CD14-positive monocyte (primary cell): ENCODE data around the gene PIP4K2A. TPM values are rescaled to one million over a fixed set of nuclear protein-coding genes. Genes with fewer than 3 reads are reported as not detected.

Experiments used
- DNase-seq, 3 donors: peaks; one replicate each; pipeline ENCODE4 v3.0.0-alpha.2; 2011 to 2022
- H2AFZ ChIP-seq: 2 replicates; pipeline ENCODE4 v1.6.0; 2012; ENCODE audit warnings: mild to moderate bottlenecking, low read depth, low read length, inconsistent platforms; ENCODE audit not compliant: insufficient read depth, poor library complexity, severe bottlenecking
- H3K27ac ChIP-seq, 2 donors: 1 replicate in 1 of 2; 2 replicates in 1 of 2; pipeline ENCODE4 v1.5.1; 2012 to 2013; ENCODE audit warnings: low read length in 2 of 2, control low read depth in 1 of 2, inconsistent platforms in 1 of 2, low read depth in 1 of 2, mild to moderate bottlenecking in 1 of 2
- H3K27me3 ChIP-seq, 2 donors: one replicate each; pipeline versions ENCODE4 v1.6.0 to v1.6.1; 2011 to 2013; ENCODE audit warnings: low read length in 2 of 2; ENCODE audit not compliant: control insufficient read depth in 2 of 2, insufficient read depth in 2 of 2
- H3K36me3 ChIP-seq, 2 donors: replicated peaks in 1 of 2; 1 replicate in 1 of 2; 2 replicates in 1 of 2; pipeline versions ENCODE4 v1.5.1 to v1.6.1; 2012 to 2013; ENCODE audit warnings: low read length in 2 of 2, control low read depth in 1 of 2, inconsistent platforms in 1 of 2, mild to moderate bottlenecking in 1 of 2; ENCODE audit not compliant: insufficient read depth in 2 of 2, control insufficient read depth in 1 of 2
- H3K4me1 ChIP-seq, 2 donors: 1 replicate in 1 of 2; 2 replicates in 1 of 2; pipeline versions ENCODE4 v1.5.1 to v1.6.1; 2012 to 2013; ENCODE audit warnings: low read length in 2 of 2, control low read depth in 1 of 2, inconsistent platforms in 1 of 2, mild to moderate bottlenecking in 1 of 2, moderate library complexity in 1 of 2; ENCODE audit not compliant: insufficient read depth in 2 of 2, control insufficient read depth in 1 of 2
- H3K4me2 ChIP-seq: replicated peaks from 2 replicates; pipeline ENCODE3; 2012; ENCODE audit warnings: low read length, moderate library complexity, mild to moderate bottlenecking; ENCODE audit not compliant: poor library complexity, severe bottlenecking; ENCODE audit errors: extremely low read depth
- H3K4me3 ChIP-seq, 3 experiments: fragments of 200-600 bp in 1 of 3; sonication (generic) in 1 of 3; replicated peaks in 1 of 3; 1 replicate in 2 of 3; 2 replicates in 1 of 3; pipeline ENCODE4 v1.5.1; 2011 to 2013; ENCODE audit warnings: low read length in 3 of 3, mild to moderate bottlenecking in 3 of 3, control low read depth in 2 of 3, low read depth in 2 of 3, inconsistent platforms in 1 of 3, moderate library complexity in 1 of 3
- H3K79me2 ChIP-seq: 2 replicates; pipeline ENCODE4 v1.6.0; 2012; ENCODE audit warnings: mild to moderate bottlenecking, control low read depth, inconsistent platforms, low read length, moderate library complexity; ENCODE audit not compliant: insufficient read depth
- H3K9ac ChIP-seq: 2 replicates; pipeline ENCODE4 v1.6.0; 2017; ENCODE audit warnings: low read length, mild to moderate bottlenecking; ENCODE audit not compliant: insufficient read depth, poor library complexity, severe bottlenecking
- H3K9me3 ChIP-seq, 2 donors: replicated peaks in 1 of 2; 1 replicate in 1 of 2; 2 replicates in 1 of 2; pipeline versions ENCODE4 v1.5.1 to v1.6.1; 2012 to 2013; ENCODE audit warnings: low read length in 2 of 2, control low read depth in 1 of 2; ENCODE audit not compliant: control insufficient read depth in 1 of 2, insufficient read depth in 1 of 2
- H4K20me1 ChIP-seq: 2 replicates; pipeline ENCODE4 v1.6.0; 2012; ENCODE audit warnings: mild to moderate bottlenecking, low read length, control low read depth, moderate library complexity; ENCODE audit not compliant: insufficient read depth
- H3K27ac Mint-ChIP-seq, 7 donors: one replicate each; pipeline ENCODE4 v1.8.0; 2020; ENCODE audit warnings: mild to moderate bottlenecking in 7 of 7, mixed read lengths in 7 of 7, moderate library complexity in 6 of 7, inconsistent platforms in 2 of 7
- H3K27me3 Mint-ChIP-seq, 3 donors: one replicate each; pipeline ENCODE4 v1.8.0; 2021 to 2022; ENCODE audit warnings: low read depth in 3 of 3, mild to moderate bottlenecking in 3 of 3, mixed read lengths in 3 of 3, moderate library complexity in 3 of 3, inconsistent platforms in 1 of 3
- H3K36me3 Mint-ChIP-seq, 2 donors: one replicate each; pipeline ENCODE4 v1.8.0; 2020; ENCODE audit warnings: mixed read lengths in 2 of 2, inconsistent platforms in 1 of 2, mild to moderate bottlenecking in 1 of 2
- H3K4me1 Mint-ChIP-seq: one replicate; pipeline ENCODE4 v1.8.0; 2020; ENCODE audit warnings: mild to moderate bottlenecking, mixed read lengths
- H3K4me3 Mint-ChIP-seq, 2 donors: one replicate each; pipeline ENCODE4 v1.8.0; 2020; ENCODE audit warnings: mild to moderate bottlenecking in 2 of 2, mixed read lengths in 2 of 2, moderate library complexity in 1 of 2
- H3K9me3 Mint-ChIP-seq, 7 donors: one replicate each; pipeline ENCODE4 v1.8.0; 2020 to 2022; ENCODE audit warnings: mixed read lengths in 7 of 7, mild to moderate bottlenecking in 6 of 7, moderate library complexity in 6 of 7, inconsistent platforms in 2 of 7
- WGBS: methylation state at CpG from one replicate; pipeline ENCODE4 v1.1.5; 2013; ENCODE audit warnings: missing lambda C conversion rate; ENCODE audit not compliant: insufficient coverage; 5-methylcytosine and 5-hydroxymethylcytosine counted together
- intact Hi-C, 2 donors: fragments of 100-400 bp; cut with micrococcal nuclease; formaldehyde crosslinking; loops; one replicate each; pipeline versions ENCODE4 v1.15.0 to v1.15.1; 2023
- polyA plus RNA-seq, 3 donors: library from polyadenylated mRNA; depleted of rRNA in 1 of 3; unstranded in 2 of 3; stranded (reverse) in 1 of 3; fragments of 300-500 nt in 2 of 3; fragments of >200 nt in 1 of 3; fragmentation: Illumina TruSeq in 2 of 3; gene quantifications; 1 replicate in 2 of 3; 2 replicates in 1 of 3; pipeline ENCODE4 v1.2.3, GENCODE V29; 2012 to 2021
- TF ChIP-seq, protein P1 (sequence below): fragments of 200-600 bp; IDR thresholded peaks from one replicate; pipeline ENCODE4 v1.8.0; 2022; ENCODE audit warnings: antibody characterized with exemption, mild to moderate bottlenecking

The PIP4K2A gene
- polyA plus RNA-seq, 3 donors, result 9.7 to 33.7 (median 16.6) TPM

DNA sequence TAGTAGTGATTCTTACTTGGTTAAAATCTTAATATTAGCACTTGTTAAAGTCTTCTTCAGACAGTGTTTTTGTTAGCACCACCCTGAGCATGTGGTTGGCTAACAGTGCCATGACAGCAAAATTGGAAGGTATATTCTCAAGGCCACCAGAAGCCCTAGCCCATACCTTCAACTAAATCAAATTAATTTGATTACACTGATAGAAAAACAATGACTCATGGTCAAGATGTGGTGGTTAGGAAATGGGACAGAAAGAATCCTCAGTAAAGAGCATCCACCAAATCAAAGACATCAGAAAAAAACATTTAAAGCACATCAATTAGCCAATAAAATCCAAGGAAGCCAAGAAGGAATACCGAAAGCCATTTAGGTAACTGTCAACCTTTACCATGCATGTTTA, 75.5 kb downstream of the PIP4K2A start:
- Histone ChIP-seq H3K27ac (no peak overlapping the region), H3K27me3 (no peaks in the 10 kb centered on the region), H3K4me1 (peaks cover 5 to 8% of the 10 kb centered on the region in 2 donors), H2AFZ (no peak overlapping the region), H3K4me2 (no peak overlapping the region), H3K79me2 (peaks cover 97% of the 10 kb centered on the region), H3K9me3 (no peaks in the 10 kb centered on the region), H3K36me3 (peaks cover 0 to 18% of the 10 kb centered on the region in 2 donors), H3K4me3 (no peak overlapping the region), H3K9ac (no peak overlapping the region), H4K20me1 (peaks cover 99% of the 10 kb centered on the region)
- Mint-ChIP-seq H3K4me1 (peaks cover 23% of the 10 kb centered on the region), H3K9me3 (peaks cover 0 to 2% (median 0%) of the 10 kb centered on the region in 7 donors), H3K27me3 (peaks cover 0 to 3% (median 0%) of the 10 kb centered on the region in 3 donors), H3K27ac (peak overlapping the region in 1 of 7 donors; percentile 49), H3K4me3 (no peak overlapping the region), H3K36me3 (peaks cover 12 to 15% of the 10 kb centered on the region in 2 donors)
- no peak for DNase-seq
- TF ChIP-seq, protein P1, sequence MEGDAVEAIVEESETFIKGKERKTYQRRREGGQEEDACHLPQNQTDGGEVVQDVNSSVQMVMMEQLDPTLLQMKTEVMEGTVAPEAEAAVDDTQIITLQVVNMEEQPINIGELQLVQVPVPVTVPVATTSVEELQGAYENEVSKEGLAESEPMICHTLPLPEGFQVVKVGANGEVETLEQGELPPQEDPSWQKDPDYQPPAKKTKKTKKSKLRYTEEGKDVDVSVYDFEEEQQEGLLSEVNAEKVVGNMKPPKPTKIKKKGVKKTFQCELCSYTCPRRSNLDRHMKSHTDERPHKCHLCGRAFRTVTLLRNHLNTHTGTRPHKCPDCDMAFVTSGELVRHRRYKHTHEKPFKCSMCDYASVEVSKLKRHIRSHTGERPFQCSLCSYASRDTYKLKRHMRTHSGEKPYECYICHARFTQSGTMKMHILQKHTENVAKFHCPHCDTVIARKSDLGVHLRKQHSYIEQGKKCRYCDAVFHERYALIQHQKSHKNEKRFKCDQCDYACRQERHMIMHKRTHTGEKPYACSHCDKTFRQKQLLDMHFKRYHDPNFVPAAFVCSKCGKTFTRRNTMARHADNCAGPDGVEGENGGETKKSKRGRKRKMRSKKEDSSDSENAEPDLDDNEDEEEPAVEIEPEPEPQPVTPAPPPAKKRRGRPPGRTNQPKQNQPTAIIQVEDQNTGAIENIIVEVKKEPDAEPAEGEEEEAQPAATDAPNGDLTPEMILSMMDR, result no peak
- WGBS, result no CpG with 5 or more reads among the region's 1 CpG
- intact Hi-C loops, result no loop called here

DNA sequence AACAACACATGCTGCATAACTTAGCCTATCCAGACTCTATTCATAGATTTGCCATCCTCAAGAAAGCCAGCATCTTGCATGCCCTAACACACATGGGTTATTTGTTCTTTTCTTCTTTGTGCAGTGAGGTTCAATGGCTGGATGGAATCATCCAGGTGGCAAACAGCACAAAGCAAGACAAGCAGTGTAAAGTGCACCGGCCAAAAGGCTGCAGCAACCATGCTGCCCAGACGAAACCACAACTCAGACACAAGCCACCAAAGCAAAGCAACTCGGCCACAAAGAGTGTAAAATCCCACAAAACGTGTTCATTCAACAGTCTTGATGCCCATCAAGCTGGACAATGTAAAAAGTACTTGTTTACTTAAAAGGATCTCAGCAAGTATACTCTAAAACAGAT, 76.9 kb downstream of the PIP4K2A start:
- WGBS, result 81% methylated on average over 3 of the region's 4 CpGs
- Histone ChIP-seq H3K27me3 (no peaks in the 10 kb centered on the region), H3K4me1 (peaks cover 5 to 8% of the 10 kb centered on the region in 2 donors), H3K79me2 (peaks cover 97% of the 10 kb centered on the region), H3K27ac (no peak overlapping the region), H3K36me3 (peaks cover 0 to 18% of the 10 kb centered on the region in 2 donors), H4K20me1 (peaks cover 99% of the 10 kb centered on the region), H2AFZ (no peak overlapping the region), H3K4me2 (no peak overlapping the region), H3K4me3 (no peak overlapping the region), H3K9ac (no peak overlapping the region), H3K9me3 (no peaks in the 10 kb centered on the region)
- Mint-ChIP-seq H3K4me1 (peaks cover 16% of the 10 kb centered on the region), H3K9me3 (peaks cover 0 to 2% (median 0%) of the 10 kb centered on the region in 7 donors), H3K36me3 (peaks cover 12 to 17% of the 10 kb centered on the region in 2 donors), H3K27me3 (peaks cover 0 to 3% (median 0%) of the 10 kb centered on the region in 3 donors), H3K27ac (peak overlapping the region in 3 of 7 donors; percentile 15 to 69 (median 17)), H3K4me3 (no peak overlapping the region)
- TF ChIP-seq, protein P1, result no peak
- intact Hi-C loops, result no loop called here
- no peak for DNase-seq
